Neuronal stem cell (in vitro differentiated cells): ENCODE data around the gene IL1RAPL2.

Source experiments
- DNase-seq: peaks from one replicate; pipeline ENCODE4 v3.0.0-alpha.2; 2013; ENCODE audit warnings: low spot score
- H2AFZ ChIP-seq: one replicate; pipeline ENCODE4 v1.6.1; 2013; ENCODE audit warnings: mild to moderate bottlenecking, low read length, inconsistent platforms
- H2AK5ac ChIP-seq: 2 replicates; pipeline ENCODE4 v1.6.1; 2013; ENCODE audit warnings: low read depth, mild to moderate bottlenecking, inconsistent platforms, low read length, moderate library complexity, mixed read lengths
- H2BK120ac ChIP-seq: 2 replicates; pipeline ENCODE4 v1.6.1; 2013; ENCODE audit warnings: low read depth, mild to moderate bottlenecking, inconsistent platforms, low read length, moderate library complexity, mixed read lengths
- H2BK12ac ChIP-seq: one replicate; pipeline ENCODE4 v1.6.1; 2013; ENCODE audit warnings: low read length, inconsistent platforms
- H2BK15ac ChIP-seq: 2 replicates; pipeline ENCODE4 v1.6.1; 2013; ENCODE audit warnings: mild to moderate bottlenecking, low read length, inconsistent platforms, mixed read lengths
- H2BK5ac ChIP-seq: one replicate; pipeline ENCODE4 v1.6.1; 2013; ENCODE audit warnings: inconsistent platforms, mild to moderate bottlenecking, low read length, moderate library complexity
- H3K14ac ChIP-seq: one replicate; pipeline ENCODE4 v1.6.1; 2013; ENCODE audit warnings: low read length, inconsistent platforms
- H3K18ac ChIP-seq: 2 replicates; pipeline ENCODE4 v1.6.1; 2013; ENCODE audit warnings: low read length, inconsistent platforms
- H3K23ac ChIP-seq: 2 replicates; pipeline ENCODE4 v1.6.1; 2013; ENCODE audit warnings: low read depth, mild to moderate bottlenecking, mixed read lengths, low read length, inconsistent platforms; ENCODE audit not compliant: poor library complexity
- H3K27ac ChIP-seq: replicated peaks from 3 replicates; pipeline ENCODE4 v1.5.1; 2013; ENCODE audit warnings: low read length, inconsistent platforms
- H3K27me3 ChIP-seq, 3 experiments: 2 replicates each; pipeline ENCODE4 v1.6.1; 2013; ENCODE audit warnings: low read length in 3 of 3, mild to moderate bottlenecking in 2 of 3, inconsistent platforms in 1 of 3, low read depth in 1 of 3, mixed read lengths in 1 of 3, moderate library complexity in 1 of 3; ENCODE audit not compliant: control insufficient read depth in 3 of 3, insufficient read depth in 3 of 3
- H3K36me3 ChIP-seq, 2 donors: replicated peaks in 1 of 2; 2 replicates each; pipeline ENCODE4 v1.6.1; 2013; ENCODE audit warnings: low read length in 2 of 2; ENCODE audit not compliant: control insufficient read depth in 2 of 2, insufficient read depth in 2 of 2
- H3K4ac ChIP-seq: 2 replicates; pipeline ENCODE4 v1.6.1; 2013; ENCODE audit warnings: inconsistent platforms, mild to moderate bottlenecking, low read length, moderate library complexity
- H3K4me1 ChIP-seq, 2 donors: 1 replicate in 1 of 2; 2 replicates in 1 of 2; pipeline ENCODE4 v1.6.1; 2013; ENCODE audit warnings: low read length in 2 of 2, low read depth in 1 of 2; ENCODE audit not compliant: control insufficient read depth in 2 of 2, insufficient read depth in 1 of 2
- H3K4me2 ChIP-seq: one replicate; pipeline ENCODE4 v1.6.1; 2013; ENCODE audit warnings: mild to moderate bottlenecking, low read length, inconsistent platforms; ENCODE audit not compliant: insufficient read depth, poor library complexity, severe bottlenecking
- H3K4me3 ChIP-seq, 2 donors: 2 replicates each; pipeline ENCODE4 v1.5.1; 2013; ENCODE audit warnings: low read length in 2 of 2, mild to moderate bottlenecking in 2 of 2, inconsistent platforms in 1 of 2, moderate library complexity in 1 of 2
- H3K79me1 ChIP-seq: one replicate; pipeline ENCODE4 v1.6.1; 2013; ENCODE audit warnings: low read depth, mild to moderate bottlenecking, inconsistent platforms, low read length, moderate library complexity
- H3K9ac ChIP-seq: one replicate; pipeline ENCODE4 v1.6.1; 2013; ENCODE audit warnings: mild to moderate bottlenecking, low read depth, low read length, inconsistent platforms; ENCODE audit not compliant: poor library complexity
- H3K9me3 ChIP-seq, 2 donors: replicated peaks in 1 of 2; 2 replicates each; pipeline versions ENCODE3 to v1.6.1; 2013; ENCODE audit warnings: low read length in 2 of 2, mild to moderate bottlenecking in 2 of 2, inconsistent platforms in 1 of 2, low read depth in 1 of 2, mixed read lengths in 1 of 2, moderate library complexity in 1 of 2; ENCODE audit not compliant: control insufficient read depth in 2 of 2, insufficient read depth in 1 of 2
- H4K8ac ChIP-seq: one replicate; pipeline ENCODE4 v1.6.1; 2013; ENCODE audit warnings: low read depth, mild to moderate bottlenecking, inconsistent platforms, low read length, moderate library complexity
- H4K91ac ChIP-seq: one replicate; pipeline ENCODE4 v1.6.1; 2013; ENCODE audit warnings: low read length, low read depth, mild to moderate bottlenecking, inconsistent platforms; ENCODE audit not compliant: poor library complexity
- WGBS, 2 donors: extraction: QIAGEN DNeasy Blood & Tissue Kit; methylation state at CpG; one replicate each; pipeline ENCODE4 v1.1.7; 2013; ENCODE audit warnings: missing lambda C conversion rate in 2 of 2, mixed read lengths in 1 of 2; ENCODE audit not compliant: insufficient read length in 2 of 2, insufficient replicate concordance in 1 of 2; ENCODE audit errors: extremely low coverage in 2 of 2; 5-methylcytosine and 5-hydroxymethylcytosine counted together

The IL1RAPL2 gene

DNA sequence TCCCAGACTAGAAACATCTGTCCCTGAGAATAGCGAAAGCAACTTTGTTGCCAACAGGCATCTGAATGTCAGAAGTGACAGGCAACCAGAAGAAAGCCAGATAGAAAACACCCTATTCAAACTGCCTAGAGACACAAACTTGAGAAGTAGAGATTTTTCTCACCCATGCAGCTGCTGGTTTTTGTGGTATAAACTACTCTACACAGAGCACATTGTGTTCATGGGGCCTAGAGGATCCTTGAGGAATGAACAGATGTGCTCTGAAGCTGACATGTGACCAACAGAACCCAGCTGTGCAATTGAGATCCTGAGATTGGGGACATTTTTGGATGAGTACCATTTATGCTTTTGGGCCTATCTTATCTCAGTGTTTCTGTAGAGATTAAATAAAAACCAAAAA, 1192.8 kb downstream of the IL1RAPL2 start:
- no peak overlapping the region for H3K23ac ChIP-seq
- H3K27ac ChIP-seq, result no peak overlapping the region
- no peak overlapping the region for H2BK15ac ChIP-seq
- no peak overlapping the region for H3K4ac ChIP-seq
- no peak overlapping the region for H4K91ac ChIP-seq
- DNase-seq, result no peak
- no peak overlapping the region for H3K4me3 ChIP-seq
- no peak overlapping the region for H2AFZ ChIP-seq
- no peaks in the 10 kb centered on the region for H3K27me3 ChIP-seq
- no peak overlapping the region for H2BK120ac ChIP-seq
- H3K14ac ChIP-seq, result no peak overlapping the region
- H4K8ac ChIP-seq, result no peak overlapping the region
- H3K9ac ChIP-seq, result no peak overlapping the region
- no peak overlapping the region for H2BK5ac ChIP-seq
- H3K4me2 ChIP-seq, result no peak overlapping the region
- no peak overlapping the region for H2AK5ac ChIP-seq
- no peaks in the 10 kb centered on the region for H3K36me3 ChIP-seq
- no peaks in the 10 kb centered on the region for H3K4me1 ChIP-seq
- H3K9me3 ChIP-seq, result no peaks in the 10 kb centered on the region
- H3K18ac ChIP-seq, result no peak overlapping the region
- no peaks in the 10 kb centered on the region for H3K79me1 ChIP-seq
- WGBS, 2 donors, result no CpG with 5 or more reads among the region's 1 CpG
- H2BK12ac ChIP-seq, result no peak overlapping the region

DNA sequence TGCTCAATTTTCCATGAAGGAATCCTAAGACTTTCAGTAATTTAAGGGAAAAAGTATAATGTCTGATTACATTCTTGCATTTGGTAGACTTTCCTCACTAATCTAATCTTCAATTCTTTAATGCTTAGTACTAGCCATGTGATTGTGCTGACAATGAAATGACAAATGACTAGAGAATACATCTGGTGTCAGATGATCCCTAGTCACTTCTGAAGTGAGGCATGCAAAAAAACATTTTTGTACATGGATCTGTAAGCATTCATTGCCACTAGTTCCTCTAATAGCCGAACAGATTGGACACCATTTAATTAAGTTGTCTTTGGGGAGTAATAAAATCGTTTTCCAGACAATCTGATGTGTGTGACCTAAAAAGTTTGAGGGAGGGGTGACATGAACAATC, 1193.6 kb downstream of the IL1RAPL2 start:
- WGBS, 2 donors, result no CpG with 5 or more reads among the region's 2 CpGs
- Histone ChIP-seq H3K14ac (no peak overlapping the region), H2BK15ac (no peak overlapping the region), H3K27ac (no peak overlapping the region), H3K4me1 (no peaks in the 10 kb centered on the region), H2BK5ac (no peak overlapping the region), H3K4me2 (no peak overlapping the region), H3K9me3 (no peaks in the 10 kb centered on the region), H3K4me3 (no peak overlapping the region), H2BK120ac (no peak overlapping the region), H4K91ac (no peak overlapping the region), H3K9ac (no peak overlapping the region), H3K79me1 (no peaks in the 10 kb centered on the region), H3K4ac (no peak overlapping the region), H2AFZ (no peak overlapping the region), H3K27me3 (no peaks in the 10 kb centered on the region), H2AK5ac (no peak overlapping the region), H4K8ac (no peak overlapping the region), H3K36me3 (no peaks in the 10 kb centered on the region), H3K18ac (no peak overlapping the region), H2BK12ac (no peak overlapping the region), H3K23ac (no peak overlapping the region)
- no peak for DNase-seq

DNA sequence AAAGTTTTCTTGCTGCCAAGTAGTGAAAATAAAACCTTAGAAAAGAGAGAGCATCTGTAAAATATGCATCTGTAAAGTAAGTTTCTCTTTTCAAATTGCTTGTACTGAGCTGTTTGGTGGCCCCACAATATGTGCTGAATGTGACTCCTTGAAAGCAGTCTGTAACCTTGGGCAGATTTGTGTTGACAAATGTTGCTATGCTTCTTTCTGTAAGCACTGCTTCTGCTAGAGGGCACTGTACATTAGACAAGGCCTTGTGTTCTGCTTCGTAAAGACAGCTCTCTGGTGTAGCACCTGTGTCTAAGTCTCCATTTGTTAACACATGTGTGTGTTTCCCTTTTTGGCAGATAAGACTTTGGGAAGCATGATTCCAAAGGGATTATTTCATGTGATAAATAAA, 1199.7 kb downstream of the IL1RAPL2 start:
- Histone ChIP-seq H2BK120ac (no peak overlapping the region), H3K79me1 (no peaks in the 10 kb centered on the region), H2BK15ac (no peak overlapping the region), H3K23ac (no peak overlapping the region), H2BK12ac (no peak overlapping the region), H3K27me3 (peaks cover 0 to 8% (median 0%) of the 10 kb centered on the region in 3 experiments), H3K4me1 (peaks cover 0 to 2% of the 10 kb centered on the region in 2 donors), H2AFZ (no peak overlapping the region), H3K4ac (no peak overlapping the region), H3K14ac (no peak overlapping the region), H3K4me2 (no peak overlapping the region), H3K18ac (no peak overlapping the region), H3K36me3 (no peaks in the 10 kb centered on the region), H4K8ac (no peak overlapping the region), H3K27ac (no peak overlapping the region), H2BK5ac (no peak overlapping the region), H4K91ac (no peak overlapping the region), H2AK5ac (no peak overlapping the region), H3K4me3 (no peak overlapping the region), H3K9me3 (no peaks in the 10 kb centered on the region), H3K9ac (no peak overlapping the region)
- no CpG with 5 or more reads among the region's 1 CpG for WGBS, 2 donors
- DNase-seq, result no peak

DNA sequence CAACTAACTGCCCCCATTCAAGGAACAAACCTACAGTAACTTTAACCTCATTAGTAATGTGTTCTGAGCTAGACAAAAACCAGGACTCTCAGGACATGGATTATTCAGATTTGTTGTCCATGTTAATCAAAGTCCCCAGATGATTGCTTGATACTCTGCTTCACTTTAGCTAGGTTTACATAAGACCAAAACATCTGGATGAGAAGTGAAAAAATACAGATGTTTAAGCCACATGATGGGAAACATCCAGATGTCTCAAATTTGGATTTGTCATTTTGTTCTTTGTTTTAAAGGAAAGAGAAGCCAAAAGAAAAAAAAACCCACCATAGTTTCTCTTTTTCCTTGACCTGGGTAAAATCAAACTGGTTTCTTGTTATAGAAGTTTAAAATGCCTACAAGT, 1207.8 kb downstream of the IL1RAPL2 start:
- no peak overlapping the region for H2BK15ac ChIP-seq
- no peak overlapping the region for H2BK5ac ChIP-seq
- H3K27ac ChIP-seq, result no peak overlapping the region
- H3K14ac ChIP-seq, result no peak overlapping the region
- H3K79me1 ChIP-seq, result no peaks in the 10 kb centered on the region
- H3K4me1 ChIP-seq, result no peaks in the 10 kb centered on the region
- no peak overlapping the region for H3K4me3 ChIP-seq
- H2AK5ac ChIP-seq, result no peak overlapping the region
- no peaks in the 10 kb centered on the region for H3K9me3 ChIP-seq
- H3K18ac ChIP-seq, result no peak overlapping the region
- peaks cover 0 to 2% (median 0%) of the 10 kb centered on the region in 3 experiments for H3K27me3 ChIP-seq
- DNase-seq, result no peak
- no peak overlapping the region for H3K9ac ChIP-seq
- no peak overlapping the region for H3K4me2 ChIP-seq
- H2AFZ ChIP-seq, result no peak overlapping the region
- no peak overlapping the region for H4K91ac ChIP-seq
- H4K8ac ChIP-seq, result no peak overlapping the region
- no peak overlapping the region for H3K23ac ChIP-seq
- no peak overlapping the region for H3K4ac ChIP-seq
- H2BK12ac ChIP-seq, result no peak overlapping the region
- H3K36me3 ChIP-seq, result no peaks in the 10 kb centered on the region
- no peak overlapping the region for H2BK120ac ChIP-seq
